K562 (cell line): ENCODE results near the gene SSU72. TPM values are rescaled to one million over a fixed set of nuclear protein-coding genes. Genes with fewer than 3 reads are reported as not detected.
A peak's percentile ranks its signal among the peaks of the same experiment; 100 is the strongest.

Experiments used
- ARID4B ChIP-seq: sonication (generic); formaldehyde crosslinking; IDR thresholded peaks from 2 replicates; pipeline ENCODE4 v1.8.0; 2022; ENCODE audit warnings: mild to moderate bottlenecking, missing genetic modification reagents
- CBX5 ChIP-seq: IDR thresholded peaks from 2 replicates; pipeline ENCODE4 v1.6.1; 2014; ENCODE audit warnings: low read depth, borderline replicate concordance
- DPF2 ChIP-seq: fragments of 450-650 bp; IDR thresholded peaks from 2 replicates; pipeline ENCODE4 v1.6.1; 2016
- HMGN3 ChIP-seq: IDR thresholded peaks from 2 replicates; pipeline ENCODE4 v1.6.1; 2011; ENCODE audit warnings: borderline replicate concordance, low read depth, mild to moderate bottlenecking, mixed read lengths, low read length; ENCODE audit not compliant: insufficient read length; ENCODE audit errors: extremely low read depth
- ID3 ChIP-seq, 2 experiments: fragments of 250-450 bp in 1 of 2; fragments of 450-650 bp in 1 of 2; sonication (Bioruptor Pico) in 1 of 2; IDR thresholded peaks; 2 replicates each; pipeline versions ENCODE4 v1.6.1 to v1.8.0; 2016 to 2021; ENCODE audit warnings: mild to moderate bottlenecking in 2 of 2, moderate library complexity in 2 of 2, missing compliant biosample characterization in 1 of 2, missing genetic modification characterization in 1 of 2
- PHF8 ChIP-seq: fragments of 200-600 bp; sonication (generic); IDR thresholded peaks from 2 replicates; pipeline ENCODE4 v1.6.1; 2012; ENCODE audit warnings: mixed run types, mild to moderate bottlenecking, inconsistent platforms, low read length, moderate library complexity, borderline replicate concordance
- PTRF ChIP-seq: fragments of 450-650 bp; IDR thresholded peaks from 2 replicates; pipeline ENCODE4 v1.6.1; 2016; ENCODE audit warnings: mild to moderate bottlenecking, missing genetic modification characterization, missing compliant biosample characterization
- SNAPC5 ChIP-seq: fragments of 250-450 bp; sonication (Bioruptor Pico); IDR thresholded peaks from 2 replicates; pipeline ENCODE4 v1.8.0; 2021; ENCODE audit warnings: moderate library complexity, mild to moderate bottlenecking, inconsistent platforms
- TAL1 ChIP-seq: fragments of 450-650 bp; IDR thresholded peaks from 2 replicates; pipeline ENCODE4 v1.6.1; 2016; ENCODE audit warnings: mild to moderate bottlenecking
- THAP7 ChIP-seq: fragments of 250-450 bp; sonication (Bioruptor Pico); IDR thresholded peaks from 2 replicates; pipeline ENCODE4 v1.5.0; 2021
- ZZZ3 ChIP-seq: fragments of 450-650 bp; IDR thresholded peaks from 2 replicates; pipeline ENCODE4 v1.6.1; 2016; ENCODE audit warnings: antibody characterized with exemption, mild to moderate bottlenecking, moderate library complexity
- polyA plus RNA-seq, 8 experiments: library from polyadenylated mRNA; depleted of rRNA in 4 of 8; stranded (reverse) in 5 of 8; unstranded in 3 of 8; fragments of >200 nt; fragmentation: Nextera tagmentation in 2 of 8; fragmentation: Illumina TruSeq in 1 of 8; extraction: Ambion mirVana in 2 of 8; extraction: Trizol in 1 of 8; gene quantifications; 2 replicates each; pipeline versions ENCODE4 v1.2.1 to v1.2.3, GENCODE V29; 2011 to 2014; ENCODE audit warnings: inconsistent platforms in 1 of 8, missing spikeins in 1 of 8
- total RNA-seq, 7 experiments: library from RNA; depleted of rRNA in 6 of 7; stranded (reverse); fragments of >200 nt in 6 of 7; fragmentation: Illumina TruSeq in 2 of 7; extraction: Trizol in 2 of 7; gene quantifications; 2 replicates each; pipeline versions ENCODE4 v1.2.1 to v1.2.3, GENCODE V29; 2011 to 2021; ENCODE audit warnings: low replicate concordance in 1 of 7

The SSU72 gene
- total and polyA plus RNA-seq, 9 of the 15 experiments (the other 6 are each of a cell fraction or from before 2014, with no cell fraction given) = 70.8 to 201 (median 94.6) TPM

- no peak for TF ChIP-seq THAP7
- TF ChIP-seq TAL1 = no peak
- no peak for TF ChIP-seq ID3 (CRISPR knock-in tag; IDR thresholded peaks at IDR 0.05)
- 0 out of 2 replicates have a peak, but pooled peaks have one; percentile 43 for TF ChIP-seq ID3 (tag; IDR thresholded peaks at IDR 0.05)
- TF ChIP-seq SNAPC5 (CRISPR knock-in tag) = no peak
- TF ChIP-seq PTRF (tag) = no peak
- TF ChIP-seq CBX5 = no peak
- TF ChIP-seq ARID4B (CRISPR knock-in tag) = peak; percentile 67; the same call in 1 of the 2 replicates
- 0 out of 2 replicates have a peak, but pooled peaks have one; percentile 3 for TF ChIP-seq PHF8
- peak; percentile 24 for TF ChIP-seq HMGN3
- no peak for TF ChIP-seq ZZZ3
- no peak for TF ChIP-seq DPF2
These were observed 25.5 kb upstream of the SSU72 start, which contains the start of gene FNDC10 (continued) for GRCh38 chr1:1599935-1600860.
